OCI-LY7 (cell line): ENCODE data around the gene THRA.

Experiments
- CTCF ChIP-seq: fragments of 200-600 bp; sonication (generic); conservative IDR thresholded peaks from 2 replicates; pipeline ENCODE4 v1.5.1; 2014; ENCODE audit warnings: mild to moderate bottlenecking, antibody characterized with exemption, low read length, moderate library complexity, mixed read lengths
- EZH2phosphoT487 ChIP-seq: fragments of 200-600 bp; sonication (generic); IDR thresholded peaks from 2 replicates; pipeline ENCODE4 v1.6.1; 2018; ENCODE audit warnings: low read depth, borderline replicate concordance, mild to moderate bottlenecking, mixed run types, antibody characterized with exemption, low read length, moderate library complexity, mixed read lengths

DNA sequence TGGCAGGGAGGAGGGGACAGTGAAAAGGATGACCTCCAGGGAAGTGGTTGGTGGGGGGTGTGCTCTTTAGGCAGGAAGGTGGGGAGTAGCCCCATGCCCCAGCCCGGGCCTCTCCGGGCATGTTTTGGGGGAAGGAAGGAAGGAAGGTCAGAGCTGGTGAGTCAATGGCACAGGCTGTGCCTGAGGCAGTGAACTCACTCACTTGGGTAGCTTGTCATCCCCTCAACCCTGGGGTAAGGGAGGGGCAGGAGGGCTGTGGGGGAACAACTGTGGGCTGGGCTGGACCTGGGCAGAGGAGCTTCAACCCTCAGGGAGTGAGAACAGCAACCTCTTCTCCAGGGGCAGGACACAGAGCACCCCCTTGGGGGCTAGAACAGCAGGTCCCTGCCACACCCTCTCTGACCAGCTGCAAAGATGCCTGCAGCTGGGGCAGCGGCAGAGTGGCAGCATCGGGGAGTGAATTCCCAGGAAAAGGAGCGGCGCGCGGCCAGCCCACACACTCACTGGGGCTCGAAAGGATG lies 41.3 kb upstream of the THRA start:
- TF ChIP-seq EZH2phosphoT487 (no peak), CTCF (no peak)
